Thyroid gland (tissue), 4 donors: ENCODE data around the gene STX16. TPM values are rescaled to one million over a fixed set of nuclear protein-coding genes. Genes with fewer than 3 reads are reported as not detected.

Experiments
- DNase-seq, 2 donors: peaks; one replicate each; pipeline ENCODE4 v3.0.0-alpha.2; 2019
- H3K27ac ChIP-seq, 3 donors: fragments of 200-600 bp; sonication (generic); 1 replicate in 2 of 3; 2 replicates in 1 of 3; pipeline ENCODE4 v1.5.1; 2016 to 2019; ENCODE audit warnings: mild to moderate bottlenecking in 1 of 3, moderate library complexity in 1 of 3
- H3K27me3 ChIP-seq: fragments of 200-600 bp; sonication (generic); one replicate; pipeline ENCODE4 v1.5.1; 2019
- H3K36me3 ChIP-seq, 2 donors: fragments of 200-600 bp; sonication (generic); one replicate each; pipeline ENCODE4 v1.5.1; 2016 to 2019
- H3K4me1 ChIP-seq, 2 donors: fragments of 200-600 bp; sonication (generic); one replicate each; pipeline ENCODE4 v1.5.1; 2017 to 2019
- H3K4me3 ChIP-seq, 3 donors: fragments of 200-600 bp; sonication (generic); replicated peaks in 1 of 3; 1 replicate in 2 of 3; 2 replicates in 1 of 3; pipeline ENCODE4 v1.5.1; 2016; ENCODE audit warnings: mild to moderate bottlenecking in 1 of 3
- H3K9me3 ChIP-seq: fragments of 200-600 bp; sonication (generic); one replicate; pipeline ENCODE4 v1.5.1; 2017
- CTCF ChIP-seq, 6 experiments: fragments of 200-600 bp in 3 of 6; fragments of 450-650 bp in 3 of 6; sonication (generic) in 3 of 6; IDR thresholded peaks; one replicate each; pipeline ENCODE4 v1.5.1; 2016 to 2019; ENCODE audit warnings: antibody characterized with exemption in 6 of 6, mild to moderate bottlenecking in 2 of 6, inconsistent platforms in 1 of 6, moderate library complexity in 1 of 6
- POLR2A ChIP-seq, 2 donors: fragments of 450-650 bp; IDR thresholded peaks; one replicate each; pipeline ENCODE4 v1.6.1; 2017; ENCODE audit warnings: antibody characterized with exemption in 2 of 2, mild to moderate bottlenecking in 2 of 2, moderate library complexity in 1 of 2
- WGBS, 2 donors: methylation state at CpG; one replicate each; pipeline ENCODE4 v1.1.5; 2017; 5-methylcytosine and 5-hydroxymethylcytosine counted together
- intact Hi-C: fragments of 100-400 bp; cut with DNase I; formaldehyde crosslinking; loops from one replicate; pipeline ENCODE4 v1.15.1; 2023
- total RNA-seq, 4 donors: library from RNA; depleted of rRNA; stranded (reverse); fragments of >200 nt; gene quantifications; one replicate each; pipeline ENCODE4 v1.2.3, GENCODE V29; 2016

The STX16 gene
- total RNA-seq, 4 donors from 2014 or later: 42.5 to 59.1 (median 53.0) TPM

GRCh38 chr20:58698741-58699622 lies 47.9 kb downstream of the STX16 start:
- DNase-seq: no peak
- Histone ChIP-seq H3K27me3 (no peaks in the 10 kb centered on the region), H3K27ac (no peak overlapping the region), H3K36me3 (peaks cover 64 to 72% of the 10 kb centered on the region in 2 donors), H3K4me1 (peaks cover 1 to 8% of the 10 kb centered on the region in 2 donors), H3K9me3 (no peaks in the 10 kb centered on the region), H3K4me3 (no peak overlapping the region)
- 79 to 90% methylated on average over 17 to 26 of the region's 27 CpGs for WGBS, 2 donors
- intact Hi-C loops: no loop called here
- no peak for TF ChIP-seq POLR2A (IDR thresholded peaks at IDR 0.05)
- TF ChIP-seq CTCF (IDR thresholded peaks at IDR 0.05): no peak

- H3K27me3 ChIP-seq: no peaks in the 10 kb centered on the region
- no peaks in the 10 kb centered on the region for H3K9me3 ChIP-seq
- H3K36me3 ChIP-seq: peaks cover 70 to 79% of the 10 kb centered on the region in 2 donors
- peaks cover 0 to 1% of the 10 kb centered on the region in 2 donors for H3K4me1 ChIP-seq
- no peak for DNase-seq
- H3K27ac ChIP-seq: no peak overlapping the region
- intact Hi-C loops: no loop called here
- H3K4me3 ChIP-seq: no peak overlapping the region
- no peak for TF ChIP-seq CTCF (IDR thresholded peaks at IDR 0.05)
- TF ChIP-seq POLR2A (IDR thresholded peaks at IDR 0.05): no peak
- 80 to 89% methylated on average over 6 to 9 of the region's 9 CpGs for WGBS, 2 donors
Measured at GRCh38 chr20:58699623-58700107, 48.6 kb downstream of the STX16 start.

GRCh38 chr20:58700121-58700821 lies 49.2 kb downstream of the STX16 start:
- H3K27ac ChIP-seq: no peak overlapping the region

GRCh38 chr20:58700823-58701222 lies 49.7 kb downstream of the STX16 start:
- DNase-seq: no peak
- Histone ChIP-seq H3K9me3 (no peaks in the 10 kb centered on the region), H3K4me1 (no peaks in the 10 kb centered on the region), H3K27me3 (no peaks in the 10 kb centered on the region), H3K4me3 (no peak overlapping the region), H3K27ac (no peak overlapping the region), H3K36me3 (peaks cover 67 to 73% of the 10 kb centered on the region in 2 donors)
- WGBS, 2 donors: 81 to 85% methylated on average over 7 to 11 of the region's 11 CpGs
- intact Hi-C loops: no loop called here
- no peak for TF ChIP-seq POLR2A (IDR thresholded peaks at IDR 0.05)
- TF ChIP-seq CTCF (IDR thresholded peaks at IDR 0.05): no peak

More at GRCh38 chr20:58700121-58700821, 49.2 kb downstream of the STX16 start:
- intact Hi-C loops: no loop called here
- 86 to 88% methylated on average over 11 of the region's 11 CpGs for WGBS, 2 donors
- H3K4me1 ChIP-seq: no peaks in the 10 kb centered on the region
- TF ChIP-seq CTCF (IDR thresholded peaks at IDR 0.05): no peak
- TF ChIP-seq POLR2A (IDR thresholded peaks at IDR 0.05): no peak
- no peaks in the 10 kb centered on the region for H3K9me3 ChIP-seq
- DNase-seq: no peak
- no peak overlapping the region for H3K4me3 ChIP-seq
- no peaks in the 10 kb centered on the region for H3K27me3 ChIP-seq
- H3K36me3 ChIP-seq: peaks cover 70 to 78% of the 10 kb centered on the region in 2 donors
